GM19397 (cell line): ENCODE measurements around the gene MATCAP1.

Experiments used
- ATAC-seq: cut with Tn5 transposase; IDR thresholded peaks from one replicate; pipeline ENCODE4 v1.9.1; 2021; ENCODE audit warnings: mild to moderate bottlenecking, moderate library complexity; ENCODE audit not compliant: unreplicated experiment

The MATCAP1 gene

DNA sequence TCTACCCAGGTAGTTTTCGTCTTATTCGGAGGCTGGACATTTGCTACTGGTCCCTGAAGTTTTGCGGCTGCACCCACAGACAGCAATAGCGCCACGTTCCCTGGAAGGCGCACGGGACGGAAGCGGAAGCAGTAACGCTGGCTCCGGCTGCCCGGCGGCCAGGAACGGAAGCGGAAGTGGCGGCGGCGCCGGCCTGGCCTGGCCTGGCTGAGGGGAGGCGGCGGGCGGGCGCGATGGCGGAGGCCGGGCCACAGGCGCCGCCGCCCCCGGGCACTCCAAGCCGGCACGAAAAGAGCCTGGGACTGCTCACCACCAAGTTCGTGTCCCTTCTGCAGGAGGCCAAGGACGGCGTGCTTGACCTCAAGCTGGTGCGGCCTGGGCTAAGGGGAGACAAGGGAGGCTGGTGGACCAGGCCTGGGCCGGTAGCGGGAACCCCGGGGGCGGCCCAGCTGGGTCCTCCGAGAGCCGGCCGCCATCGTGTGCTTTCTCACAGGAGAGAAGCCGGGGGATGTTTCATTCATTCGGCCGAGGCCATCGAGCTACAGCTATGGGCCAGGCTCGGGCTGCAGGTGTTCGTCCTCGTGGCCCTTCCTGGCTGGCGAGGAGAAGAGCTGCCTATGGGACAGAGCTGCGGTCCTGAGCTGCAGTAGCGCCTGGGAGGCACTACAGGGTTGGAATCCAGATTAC is 8.4 kb upstream of the MATCAP1 start, which contains the start of gene E2F4:
Gene E2F4 (plus strand): TSS at position 161 of the 687 bp plus-strand sequence. CDS start 73 bp downstream, at position 234.
- peak; percentile 91 for ATAC-seq

DNA sequence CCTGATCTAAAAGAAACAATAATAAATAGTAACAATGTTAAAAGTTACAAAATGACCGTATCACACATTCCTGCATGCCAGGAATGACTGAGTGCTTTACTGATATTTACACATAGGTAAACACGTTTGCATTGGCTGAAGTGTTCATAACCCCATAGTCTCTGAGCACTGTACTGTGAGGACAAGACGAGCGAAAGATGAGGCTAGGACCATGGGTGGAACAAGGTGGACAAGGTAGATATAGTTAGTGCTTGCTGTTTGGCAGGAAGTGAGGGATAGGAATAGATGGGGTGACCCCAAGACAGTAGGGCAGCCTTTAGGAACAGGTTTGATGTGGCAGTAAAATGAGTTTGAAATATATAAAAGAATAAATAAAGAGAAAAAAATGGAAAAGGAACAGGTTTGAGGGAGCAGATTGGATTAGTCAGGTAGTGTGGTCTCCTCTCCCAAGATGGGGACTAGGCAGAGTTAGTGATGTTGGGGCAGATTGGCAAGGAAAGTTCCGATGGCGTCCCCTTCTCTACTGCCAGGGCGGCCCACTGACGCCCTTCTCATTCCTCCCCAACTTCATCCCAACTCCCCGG is 7.7 kb upstream of the MATCAP1 start:
- ATAC-seq, result no peak

DNA sequence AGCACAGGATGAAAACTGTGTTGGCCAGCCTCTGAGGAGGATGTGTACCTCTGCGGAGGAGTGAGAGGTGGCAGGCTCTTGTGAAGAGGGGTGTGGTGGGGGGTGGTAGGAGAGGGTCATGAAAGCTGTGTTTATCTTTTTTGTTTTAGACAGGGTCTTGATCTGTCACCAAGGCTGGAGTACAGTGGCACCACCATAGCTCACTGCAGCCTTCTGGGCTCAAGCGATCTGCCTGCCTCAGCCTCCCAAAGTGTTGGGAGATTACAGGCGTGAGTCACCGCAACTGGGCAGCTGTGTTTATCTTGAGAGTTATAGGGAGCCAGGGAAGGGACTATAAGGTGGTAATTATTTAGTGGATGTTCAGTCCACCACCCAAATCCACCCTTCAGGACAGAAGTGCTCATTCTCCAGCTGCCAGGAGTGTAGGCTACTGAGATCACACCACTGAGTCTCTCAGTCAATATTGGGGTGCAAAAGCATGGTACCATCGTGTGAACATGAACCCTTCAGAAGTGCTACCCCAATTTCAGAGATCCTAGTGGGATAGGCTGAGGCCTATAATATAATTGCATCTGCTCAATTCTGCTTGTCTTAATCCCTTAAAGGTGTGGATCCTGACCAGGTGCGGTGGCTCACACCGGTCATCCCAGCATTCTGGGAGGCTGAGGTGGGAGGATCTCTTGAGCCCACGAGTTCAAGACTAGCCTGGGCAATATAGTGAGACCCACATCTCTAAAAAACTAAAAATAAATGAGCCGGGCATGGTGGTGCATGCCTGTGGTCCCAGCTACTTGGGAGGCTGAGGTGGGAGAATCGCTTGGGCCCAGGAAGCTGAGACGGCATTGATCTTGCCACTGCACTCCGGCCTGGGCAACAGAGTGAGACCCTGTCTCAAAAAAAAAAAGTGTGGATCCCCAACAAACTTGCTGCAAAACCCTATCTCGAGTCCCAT is 7.0 kb upstream of the MATCAP1 start:
- ATAC-seq, result no peak

DNA sequence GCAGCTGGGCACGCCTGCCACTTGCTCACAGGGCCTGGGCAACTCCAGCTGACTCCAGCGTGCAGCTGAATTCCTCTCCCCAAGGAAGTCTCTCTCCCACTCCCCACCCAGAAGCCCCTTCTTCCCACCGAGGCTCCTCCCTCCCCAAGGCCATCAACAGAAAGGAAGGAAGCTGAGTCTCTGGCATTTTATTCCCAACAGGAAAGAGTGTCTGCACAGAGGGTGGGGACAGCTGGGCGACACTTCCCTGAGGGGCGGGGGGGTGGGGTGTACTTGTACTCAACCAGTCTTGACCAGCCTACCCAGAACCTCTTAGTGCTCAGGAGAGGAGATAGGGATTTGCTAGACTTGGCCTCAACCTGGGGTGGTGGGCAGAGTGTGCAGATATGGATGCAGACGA is 6.3 kb upstream of the MATCAP1 start, which contains the start of gene EXOC3L1:
Gene EXOC3L1 (minus strand): TSS at position 96 of the 400 bp plus-strand sequence. CDS start 460 bp downstream, outside the sequence.
- ATAC-seq, result no peak

DNA sequence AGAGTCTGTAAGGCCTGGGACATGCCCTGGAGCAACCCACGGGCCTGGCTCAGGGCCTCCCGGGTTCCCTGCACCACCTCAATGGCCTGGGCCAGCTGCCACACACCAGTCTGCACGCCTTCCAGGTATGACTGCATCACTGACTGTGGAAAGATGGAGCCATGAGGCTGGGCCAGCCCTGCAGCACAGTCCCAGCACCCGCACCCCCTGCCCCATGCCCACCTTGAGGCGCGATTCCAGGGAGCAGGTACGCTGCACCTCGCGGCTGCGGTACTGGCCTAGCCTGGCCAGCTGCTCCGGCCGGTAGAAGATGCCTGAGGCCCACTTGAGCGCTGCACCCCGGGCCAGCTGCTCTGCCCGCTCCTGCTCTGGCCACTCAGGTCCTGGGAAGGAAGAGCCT is 5.0 kb upstream of the MATCAP1 start:
- ATAC-seq, result no peak

DNA sequence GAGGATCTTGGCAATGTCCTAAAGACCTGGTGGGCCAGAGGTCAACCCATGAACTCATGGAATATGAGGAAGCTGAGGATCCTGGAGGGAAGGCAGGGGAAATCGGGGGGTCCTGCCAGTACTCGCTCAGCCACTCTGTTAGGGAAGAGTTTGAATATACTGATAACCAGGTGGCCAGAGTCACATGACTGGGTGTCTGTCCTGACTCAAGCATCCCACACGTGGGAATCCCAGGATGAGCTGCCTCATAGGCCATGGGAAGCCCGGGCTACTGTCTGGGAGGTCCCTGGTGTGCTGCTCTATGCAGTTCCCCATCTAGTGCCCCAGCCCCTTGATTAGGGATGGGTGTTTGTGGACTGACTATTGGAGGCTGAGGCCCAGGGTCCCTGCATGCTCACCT is 4.6 kb upstream of the MATCAP1 start:
- ATAC-seq, result no peak

DNA sequence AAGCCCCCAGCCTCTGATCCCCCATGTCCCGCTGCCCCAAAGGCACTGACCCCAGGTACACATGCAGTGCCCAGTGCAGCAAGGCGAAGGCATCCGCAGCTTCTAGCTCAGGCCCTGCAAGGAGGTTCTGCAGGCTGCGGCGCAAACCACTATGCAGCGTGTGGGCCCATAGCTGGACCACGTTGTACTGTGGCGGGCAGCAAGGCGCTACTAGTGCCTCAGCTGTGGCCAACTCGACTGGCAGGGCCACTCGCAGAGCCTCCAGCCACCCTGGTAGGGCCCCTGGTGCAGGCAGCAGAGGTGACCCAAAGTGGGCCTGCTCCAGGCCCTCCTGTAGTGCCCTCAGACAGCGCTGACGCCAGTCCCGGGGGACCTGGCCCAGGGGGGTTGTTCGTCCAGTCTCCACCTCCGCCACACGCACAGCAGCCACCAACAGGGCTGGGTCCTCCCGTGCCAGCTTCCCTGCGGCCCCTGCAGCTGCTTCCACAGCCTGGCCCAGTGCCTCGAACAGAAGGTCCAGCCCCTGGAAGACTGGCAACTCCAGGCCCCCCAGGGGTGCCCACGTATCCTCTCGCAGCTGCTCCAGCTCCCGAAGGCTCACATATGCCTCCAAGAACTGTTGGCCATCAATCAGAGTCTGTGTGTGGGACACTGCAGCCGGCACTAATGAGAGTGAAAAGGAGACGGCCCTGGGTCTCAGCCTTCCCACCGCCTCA is 3.6 kb upstream of the MATCAP1 start:
- no peak for ATAC-seq

DNA sequence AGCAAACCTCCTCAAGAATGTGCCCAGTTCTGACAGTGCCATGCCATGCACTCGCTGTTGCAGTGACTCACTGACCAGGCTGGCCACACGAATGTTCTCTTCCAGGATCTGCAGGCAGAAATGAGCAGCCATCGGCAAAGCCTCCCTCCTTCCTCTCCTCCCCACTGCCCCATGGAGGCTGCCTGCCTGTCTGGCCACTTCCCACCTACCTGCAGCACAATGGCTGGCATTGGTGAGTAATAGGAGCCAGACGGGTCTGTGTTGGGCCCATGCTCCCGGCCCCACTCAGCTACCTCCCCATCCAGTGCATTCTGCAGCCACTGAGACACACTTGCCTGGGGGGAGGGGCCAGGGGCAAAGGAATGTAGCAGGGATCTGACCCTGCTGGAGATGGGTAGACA is 2.8 kb upstream of the MATCAP1 start:
- ATAC-seq, result no peak

DNA sequence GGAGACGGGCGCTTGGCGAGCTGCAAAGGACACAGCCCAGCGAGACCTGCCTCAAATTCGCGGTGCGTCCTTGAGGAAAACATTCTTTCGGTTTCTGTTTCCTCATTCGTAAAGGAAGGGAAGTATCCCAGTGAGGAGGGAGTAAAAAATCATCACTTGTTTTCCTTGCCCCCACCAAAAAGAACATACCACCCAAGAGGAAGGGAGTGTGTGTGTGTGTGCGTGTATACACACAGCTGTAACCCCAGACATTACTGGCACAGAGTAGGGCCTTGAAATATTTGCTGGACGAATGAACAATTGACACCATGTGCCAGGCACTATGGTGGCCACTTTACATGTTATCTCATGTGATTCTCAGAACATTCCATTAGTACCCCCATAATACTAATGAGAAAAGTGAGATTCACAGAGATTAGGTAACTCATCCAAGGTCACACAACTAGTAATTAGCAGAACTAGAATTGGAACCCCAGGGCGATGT is 1.9 kb upstream of the MATCAP1 start:
- no peak for ATAC-seq

DNA sequence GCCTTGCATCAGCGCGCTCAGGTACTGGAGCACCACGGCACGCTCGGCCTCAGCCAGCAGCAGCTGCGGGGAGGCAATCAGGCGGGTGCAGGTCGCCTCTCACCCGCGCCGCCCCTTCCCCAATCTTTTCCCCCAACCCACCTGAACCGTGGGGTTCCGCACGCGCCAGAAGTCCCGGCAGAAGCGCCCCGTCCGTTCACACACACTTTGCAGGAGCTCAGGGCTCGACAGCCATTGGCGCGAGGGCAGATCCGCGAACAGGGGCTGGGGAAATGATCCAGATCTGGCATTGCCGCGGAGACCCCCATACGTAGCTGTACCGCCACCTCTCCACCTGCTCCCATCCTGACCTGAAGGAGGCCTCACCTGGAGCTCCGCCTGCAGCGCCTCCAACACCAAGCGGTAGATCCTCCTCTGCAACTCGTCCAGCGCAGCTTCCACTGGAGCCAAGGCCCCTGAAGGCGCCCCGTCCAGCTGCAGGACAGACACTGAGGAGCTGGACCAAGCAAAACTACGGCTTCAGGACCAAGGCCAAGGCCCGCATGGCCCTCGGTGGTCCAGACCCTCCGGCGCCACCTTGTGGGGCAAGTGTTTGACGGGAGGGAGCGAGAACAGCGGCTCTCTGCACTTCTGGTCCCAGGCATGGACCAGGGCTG is 1.4 kb upstream of the MATCAP1 start:
- no peak for ATAC-seq

DNA sequence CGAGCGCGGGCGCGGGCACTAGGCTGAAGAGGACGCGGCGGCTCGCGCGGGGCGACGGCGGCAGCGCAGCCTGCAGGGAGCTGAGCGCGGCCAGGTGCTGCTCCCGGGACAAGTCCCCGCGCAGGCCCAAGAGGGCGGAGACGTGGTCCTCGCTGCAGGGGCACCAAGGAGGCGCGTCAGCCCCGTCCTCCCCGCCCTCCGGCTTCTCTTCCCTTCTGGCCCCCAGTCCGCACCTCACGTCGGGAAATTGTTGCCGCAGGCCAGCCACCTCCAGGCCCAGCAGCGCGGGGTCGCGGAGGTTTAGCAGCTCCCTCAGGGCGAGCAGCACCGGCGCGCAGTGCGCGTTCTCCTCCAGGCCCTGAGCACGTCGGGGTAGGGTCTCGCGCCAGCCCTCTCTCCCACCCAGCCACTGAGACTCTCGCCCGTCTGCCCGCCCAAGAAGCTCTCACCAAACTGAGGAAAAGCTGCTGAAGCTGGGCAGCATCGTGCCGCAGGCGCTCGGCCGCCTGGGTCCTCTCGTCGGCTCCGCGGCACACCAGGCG is 761 bp upstream of the MATCAP1 start:
- ATAC-seq, result peak; percentile 9

DNA sequence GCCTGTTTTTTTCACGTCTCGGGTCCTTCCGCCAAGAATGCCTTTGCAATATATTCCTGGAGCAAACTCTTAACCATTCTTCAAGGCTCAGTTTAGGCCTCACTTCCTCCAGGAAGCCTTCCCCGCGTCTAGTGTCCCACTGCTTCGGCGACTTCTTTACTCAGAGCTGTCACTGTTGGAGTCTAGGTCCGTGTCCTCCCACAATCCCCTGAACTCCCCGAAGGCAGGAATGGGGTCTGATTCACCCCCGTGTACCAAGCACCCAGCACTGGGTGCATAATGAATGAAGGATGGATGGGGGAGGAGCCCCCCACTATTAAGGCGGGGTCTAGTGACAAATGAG is 508 bp downstream of the MATCAP1 start:
- no peak for ATAC-seq

DNA sequence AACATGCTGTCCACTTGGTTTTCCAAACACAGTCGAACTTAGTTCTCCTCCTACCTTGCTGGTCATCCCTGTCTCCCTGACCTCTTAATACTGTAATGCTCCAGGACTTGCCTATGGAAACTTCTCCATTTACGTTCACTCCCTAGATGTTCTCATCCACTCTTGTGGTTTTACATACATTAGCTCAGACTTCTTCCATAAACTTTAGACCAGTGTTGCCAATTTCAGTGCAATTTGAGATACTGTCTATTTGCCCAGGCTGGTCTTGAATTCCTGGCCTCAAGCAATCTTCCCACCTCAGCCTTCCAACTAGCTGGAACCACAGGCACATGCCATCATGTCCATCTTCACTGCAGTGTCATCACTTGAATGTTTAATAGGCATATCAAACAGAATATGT is 1.5 kb downstream of the MATCAP1 start:
- ATAC-seq, result no peak

DNA sequence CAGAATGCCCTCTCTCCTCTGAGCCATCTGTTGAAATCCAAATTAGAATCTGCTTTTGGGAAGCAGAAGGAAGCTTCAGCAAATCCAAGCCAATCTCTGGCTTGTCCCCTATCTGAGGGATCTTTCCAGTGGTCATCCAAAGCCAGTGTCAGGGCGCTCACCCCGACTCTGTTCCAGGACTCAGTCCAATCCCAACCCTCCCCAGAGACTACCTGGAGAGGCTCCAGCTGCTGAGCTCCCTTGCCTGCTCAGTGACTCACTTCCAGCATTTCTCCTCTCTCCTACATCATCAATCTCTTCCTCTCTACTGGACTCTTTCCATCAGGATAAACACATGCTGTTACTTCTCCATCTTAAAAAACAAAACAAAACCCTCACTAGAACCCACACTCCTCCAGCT is 2.4 kb downstream of the MATCAP1 start:
- no peak for ATAC-seq

DNA sequence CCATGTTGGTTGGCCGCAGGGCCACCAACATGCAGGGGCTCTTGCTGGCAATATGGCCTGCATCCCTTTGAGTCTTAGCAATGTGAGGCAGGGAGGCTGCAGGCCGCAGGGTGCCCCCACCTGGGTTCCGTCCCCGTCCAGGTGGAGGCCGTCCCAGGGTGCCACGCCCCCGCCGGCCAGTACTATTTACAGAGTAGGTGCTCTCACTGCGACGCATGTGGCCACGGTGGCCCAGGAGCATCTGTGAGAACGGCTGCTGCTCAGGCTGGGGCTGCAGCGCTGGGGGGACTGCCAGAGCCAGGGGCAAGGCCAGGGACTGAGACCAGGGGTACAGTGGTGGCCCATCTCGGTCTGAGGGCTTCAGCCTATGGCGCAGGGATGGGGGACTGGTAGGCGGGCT is 3.6 kb downstream of the MATCAP1 start:
- ATAC-seq, result no peak

DNA sequence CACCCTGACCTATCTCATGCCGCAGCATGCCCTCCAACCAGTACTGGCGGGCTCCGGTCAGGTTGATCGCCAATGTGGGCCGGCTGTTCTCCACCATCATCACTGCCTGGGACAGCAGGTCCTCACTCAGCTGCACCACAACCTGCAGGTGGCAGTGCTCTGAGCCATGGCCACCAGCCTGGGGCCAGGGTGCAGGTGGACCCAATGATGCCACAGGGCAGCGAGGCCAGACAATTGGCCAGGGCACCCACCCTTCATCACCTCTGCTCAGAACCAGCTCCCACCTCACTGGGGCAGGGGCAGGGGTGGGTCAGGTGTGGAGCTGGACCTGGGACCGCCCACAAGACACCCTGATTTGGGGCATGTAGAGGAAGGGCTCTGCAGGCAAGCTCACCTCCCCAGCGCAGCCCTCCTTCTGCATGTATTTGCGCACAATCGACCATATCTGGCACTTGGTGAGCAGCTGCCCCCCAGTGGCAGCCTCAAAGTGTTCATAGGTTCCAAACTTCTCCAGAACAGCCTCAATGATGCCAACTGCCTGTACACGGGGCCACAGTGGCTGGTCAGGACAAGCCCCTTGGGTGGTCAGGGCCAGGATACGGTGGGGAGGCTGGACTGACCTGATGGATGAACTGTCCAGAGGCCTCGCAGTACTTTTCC is 4.2 kb downstream of the MATCAP1 start:
- no peak for ATAC-seq

DNA sequence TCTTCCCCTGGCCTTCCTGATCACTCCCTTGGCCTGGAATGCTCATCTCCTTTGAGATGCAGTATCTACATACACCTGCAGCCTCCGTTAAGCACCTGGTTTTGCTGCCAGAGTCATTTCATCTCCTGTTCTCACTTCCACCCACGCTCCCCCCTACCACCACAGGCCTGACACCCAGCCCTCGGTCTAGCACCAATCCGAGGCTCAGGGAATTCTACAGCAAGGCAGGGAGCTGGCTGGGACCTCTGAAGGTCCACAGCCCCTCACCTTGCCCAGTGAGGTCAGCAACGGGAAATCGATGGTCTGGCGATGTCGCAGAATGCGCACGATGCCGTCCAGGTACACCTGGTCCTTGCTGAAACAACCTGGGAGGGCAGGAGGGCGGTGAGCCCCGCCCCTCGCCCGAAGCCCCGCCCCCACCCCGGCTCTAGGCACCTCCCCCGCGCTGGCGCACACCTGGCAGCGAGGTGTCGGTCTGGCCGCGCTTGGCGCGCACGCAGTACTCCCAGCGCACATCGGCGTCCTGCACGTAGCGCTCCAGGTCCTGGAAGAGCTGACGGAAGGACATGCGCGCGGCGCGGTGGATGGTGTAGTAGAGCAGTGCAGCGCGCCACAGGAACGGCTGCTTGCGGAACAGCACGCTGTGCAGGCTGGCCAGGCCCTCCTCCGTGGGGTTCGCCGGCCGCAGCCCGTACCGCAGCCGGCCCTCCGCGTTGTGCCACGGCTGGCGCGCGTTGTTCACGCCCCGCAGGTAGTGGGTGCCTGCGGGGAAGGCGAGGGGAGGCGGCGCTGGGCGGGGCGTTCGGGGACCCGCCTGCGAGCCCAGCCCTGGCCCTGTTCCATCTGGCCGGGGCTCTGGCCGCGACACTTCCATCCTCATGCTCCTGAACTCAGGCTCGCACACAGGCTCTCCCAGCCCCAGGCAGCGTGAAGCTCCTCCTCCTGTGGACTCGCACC is 5.7 kb downstream of the MATCAP1 start:
- no peak for ATAC-seq

DNA sequence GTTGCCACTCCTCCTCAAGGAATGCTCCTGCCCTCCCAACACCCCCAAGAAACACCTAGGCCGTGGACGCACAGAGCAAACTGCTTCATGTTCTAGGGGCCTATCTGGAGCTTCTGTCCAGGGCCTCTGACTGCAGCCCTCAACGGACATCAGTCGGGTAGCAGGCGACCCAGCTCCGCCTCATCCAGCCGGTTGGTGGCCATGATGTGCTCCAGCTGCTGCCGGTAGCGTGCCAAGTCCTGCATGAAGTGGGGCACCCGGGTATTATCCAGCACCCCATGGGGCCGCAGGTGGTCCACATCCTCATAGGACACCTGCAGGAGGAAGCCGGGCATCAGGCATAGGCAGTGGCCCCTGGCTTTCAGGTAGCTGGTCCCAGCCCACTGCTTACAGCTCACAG is 7.1 kb downstream of the MATCAP1 start:
- ATAC-seq, result no peak
